ENCODE results near the gene NKIRAS1.
"Not testable (repeated sequence)": the region's sequence is repeated elsewhere in the genome, so short reads cannot be mapped to it uniquely, and the experiment has no call there.

NKIRAS1 gene

DNA sequence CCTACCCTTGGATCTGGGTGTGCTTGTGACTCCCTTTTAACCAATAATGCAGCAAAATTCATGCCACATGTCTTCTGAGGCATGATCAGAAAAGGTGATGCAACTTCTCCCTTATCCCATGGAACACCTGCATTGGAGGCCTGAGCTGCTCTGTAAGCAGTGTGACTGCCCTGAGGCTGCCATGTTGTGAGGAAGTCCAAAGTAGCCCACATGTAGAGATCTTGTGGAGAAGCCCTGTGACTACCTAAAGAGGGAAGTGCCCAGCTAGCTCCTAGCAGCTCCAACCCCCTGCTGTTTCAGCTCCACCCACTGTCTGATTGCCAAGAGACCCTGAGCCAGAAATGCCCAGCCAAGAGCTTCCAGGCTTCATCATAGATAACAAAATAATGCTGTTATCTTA lies 21.9 kb upstream of the NKIRAS1 start:
- DNase-seq, result no peak

DNA sequence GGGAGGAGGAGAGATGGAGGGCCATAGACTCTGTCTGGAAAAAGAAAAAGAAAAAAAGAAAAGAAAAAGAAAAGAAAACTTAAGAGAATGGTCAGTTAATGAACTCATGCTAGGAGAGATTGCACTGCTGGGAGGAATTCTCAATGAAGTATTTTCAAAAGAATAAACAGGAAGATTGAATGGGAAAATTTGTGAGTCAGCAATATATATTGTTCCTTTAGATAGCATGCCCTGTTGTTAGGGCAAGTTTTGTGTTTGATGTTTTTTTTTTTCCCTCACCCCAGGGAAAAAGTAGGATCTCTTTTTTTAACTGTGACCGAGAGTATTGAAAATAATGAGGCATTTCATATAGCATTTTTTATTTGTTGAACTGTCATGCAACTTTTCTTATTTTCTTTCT lies 20.5 kb upstream of the NKIRAS1 start:
- DNase-seq, result no peak

DNA sequence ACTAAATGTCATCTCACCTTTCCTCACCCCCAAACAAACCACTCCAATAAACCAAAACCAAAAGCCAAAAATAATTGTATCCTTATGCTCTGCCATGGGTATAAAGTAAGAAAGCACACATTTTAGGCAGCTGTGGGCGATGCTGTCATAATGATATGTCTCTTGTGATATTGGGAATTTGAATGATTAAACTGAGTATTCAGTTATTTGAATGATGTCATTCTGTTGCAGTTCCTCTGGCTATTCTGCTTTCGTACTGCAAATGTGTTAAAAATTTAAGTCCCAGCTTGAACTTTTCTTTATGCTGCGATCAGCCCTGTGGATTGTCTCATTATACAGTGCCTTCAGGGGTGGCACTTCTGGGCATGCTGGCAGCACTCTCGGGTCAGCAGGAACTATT lies 17.5 kb upstream of the NKIRAS1 start:
- DNase-seq, result no peak

DNA sequence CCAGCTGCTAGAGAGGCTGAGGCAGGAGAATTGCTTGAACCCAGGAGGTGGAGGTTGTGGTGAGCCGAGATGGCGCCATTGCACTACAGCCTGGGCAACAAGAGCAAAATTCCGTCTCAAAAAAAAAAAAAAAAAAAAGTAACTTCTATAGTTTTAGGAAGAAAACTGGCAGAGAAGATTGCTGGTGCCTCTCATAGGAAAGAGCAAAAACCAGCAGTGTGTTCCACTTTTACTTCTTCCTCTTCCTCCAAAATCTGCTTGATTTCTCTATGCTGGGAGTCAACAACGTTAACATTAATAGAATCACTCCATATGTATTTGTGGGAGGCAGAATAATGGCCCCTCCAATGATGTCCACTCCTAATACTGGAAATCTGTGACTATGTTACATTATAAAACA lies 15.8 kb upstream of the NKIRAS1 start:
- no peak for DNase-seq

DNA sequence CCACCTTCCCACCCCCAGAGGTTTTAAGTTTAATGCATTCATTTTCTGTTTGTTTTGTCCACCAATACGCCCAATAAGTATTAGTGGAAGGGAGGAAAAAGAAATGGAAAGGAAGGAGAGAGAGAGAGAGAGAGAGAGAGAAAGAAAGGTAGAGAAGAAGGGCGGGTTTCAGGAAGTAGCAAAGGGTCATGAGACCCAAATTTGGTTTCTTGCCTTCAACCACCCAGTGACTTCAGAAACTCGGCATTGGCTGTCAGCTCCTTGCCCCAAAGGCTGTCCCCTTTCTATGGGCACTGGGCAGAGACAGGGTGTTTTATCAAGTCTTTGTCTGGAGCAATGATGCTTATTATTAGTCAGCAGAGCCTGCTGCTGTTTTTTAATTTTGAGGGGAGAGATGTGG lies 14.8 kb upstream of the NKIRAS1 start:
- no peak for DNase-seq

DNA sequence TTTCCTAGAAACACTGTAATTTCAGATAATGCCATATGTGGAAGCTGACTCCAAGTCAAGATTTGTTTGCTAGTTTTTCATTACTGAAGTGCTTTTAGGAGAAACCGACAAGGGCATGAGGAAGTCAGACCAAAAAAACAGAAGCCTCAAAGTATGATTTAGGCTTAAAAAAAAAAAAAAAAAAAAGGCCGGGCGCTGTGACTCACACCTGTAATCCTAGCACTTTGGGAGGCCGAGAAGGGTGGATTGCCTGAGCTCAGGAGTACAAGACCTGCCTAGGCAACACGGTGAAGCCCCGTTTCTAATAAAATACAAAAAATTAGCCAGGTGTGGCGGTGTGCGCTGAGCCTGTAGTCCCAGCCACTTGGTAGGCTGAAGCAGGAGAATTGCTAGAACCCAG lies 11.7 kb upstream of the NKIRAS1 start:
- no peak for DNase-seq

DNA sequence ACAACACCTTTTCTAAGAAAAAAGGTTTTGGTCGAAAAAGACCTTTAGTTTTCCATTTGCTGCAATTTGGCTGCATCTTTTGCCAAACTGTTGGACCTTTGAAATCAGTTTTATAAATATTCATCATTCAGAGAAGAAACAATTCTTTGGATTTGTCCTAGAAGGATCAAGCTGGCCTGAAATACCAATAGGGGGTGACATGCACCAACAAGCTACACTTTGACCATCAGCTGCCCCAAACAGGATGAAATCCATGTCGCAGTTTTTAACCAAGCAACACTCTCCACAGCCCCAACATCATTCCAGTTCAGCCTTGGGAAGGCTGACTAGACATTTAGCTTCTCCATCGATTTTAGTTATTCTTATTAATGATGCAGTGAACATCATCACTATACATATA lies 9.9 kb upstream of the NKIRAS1 start:
- DNase-seq, result no peak

DNA sequence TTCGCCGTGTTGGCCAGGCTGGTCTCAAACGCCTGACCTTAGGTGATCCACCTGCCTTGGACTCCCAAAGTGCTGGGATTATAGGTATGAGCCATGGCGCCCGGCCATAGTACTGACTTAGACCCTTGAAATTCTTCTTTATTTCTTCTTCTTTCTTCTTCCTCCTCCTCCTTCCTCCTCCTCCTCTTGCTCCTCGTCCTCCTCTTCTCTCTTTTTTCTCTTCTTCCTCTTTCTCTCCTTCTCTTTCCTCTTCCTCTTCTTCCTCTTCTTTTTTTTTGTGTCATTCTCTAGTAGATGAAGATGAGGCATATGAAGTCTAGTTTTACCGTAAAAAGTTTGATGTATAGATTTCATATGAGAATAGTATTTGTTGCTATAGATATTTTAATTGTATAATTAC lies 9.5 kb upstream of the NKIRAS1 start:
- DNase-seq, result no peak

DNA sequence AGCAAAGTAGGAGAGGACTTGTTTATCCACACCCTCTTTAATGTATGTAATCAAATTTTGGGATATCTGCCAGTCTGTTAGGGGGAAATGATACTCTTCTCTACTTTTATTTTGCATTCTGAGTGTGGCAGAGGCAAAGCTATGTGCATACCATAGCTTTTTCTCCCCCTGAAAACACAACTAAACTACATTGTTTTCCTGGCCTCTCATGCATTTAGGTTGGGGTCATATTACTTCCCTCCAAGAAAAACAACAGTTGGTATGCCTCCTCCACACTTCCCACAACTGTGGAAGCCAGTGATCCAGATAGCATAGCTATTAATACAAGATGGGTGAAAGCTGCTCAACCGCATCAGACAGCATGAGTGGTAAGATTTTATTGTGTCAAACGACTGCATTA lies 7.0 kb upstream of the NKIRAS1 start:
- no peak for DNase-seq

DNA sequence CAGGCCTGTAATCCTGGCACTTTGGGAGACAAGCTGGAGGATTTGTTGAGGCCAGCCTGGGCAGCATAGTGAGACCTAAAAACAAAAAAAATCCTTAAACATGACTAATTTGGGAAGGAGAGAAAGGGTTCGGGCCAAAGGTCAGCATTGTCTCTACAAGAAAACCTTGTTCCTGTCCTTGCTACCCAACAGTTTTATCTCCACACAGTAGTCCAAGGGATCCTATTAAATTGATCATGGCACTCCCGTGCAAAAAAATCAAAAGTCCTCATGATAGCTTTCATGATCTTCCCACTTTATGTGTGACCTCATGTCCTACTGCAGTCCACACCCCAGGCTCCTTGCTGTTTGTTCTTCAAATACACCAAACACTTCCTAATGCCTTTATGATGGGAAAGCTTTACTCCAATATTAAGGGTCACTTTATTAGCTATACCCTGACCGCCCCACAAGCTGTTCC lies 4.3 kb upstream of the NKIRAS1 start:
- no peak for DNase-seq

DNA sequence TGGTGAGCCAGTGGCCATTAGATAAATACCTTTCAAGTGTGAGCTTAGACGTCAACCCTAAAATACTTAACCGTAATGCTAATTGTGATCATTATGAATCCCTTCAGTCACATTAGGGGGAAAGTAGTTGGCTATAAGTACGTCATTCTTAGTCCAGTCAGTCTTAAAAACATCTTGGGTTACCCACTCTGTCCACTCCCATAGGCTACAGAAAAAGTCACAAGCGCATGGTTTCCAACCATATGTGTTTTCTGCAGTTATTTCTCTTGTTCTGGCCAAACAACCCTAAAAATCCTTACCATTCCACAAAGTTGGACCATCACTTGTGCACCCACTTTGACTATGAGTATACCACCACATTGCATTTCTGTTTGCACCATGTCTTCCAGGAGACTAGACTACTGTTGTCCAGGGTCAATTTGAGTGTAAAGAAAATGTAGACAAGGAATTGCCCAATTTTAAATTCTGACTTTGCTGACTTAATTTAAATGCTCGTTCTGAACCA lies 3.4 kb upstream of the NKIRAS1 start:
- no peak for DNase-seq

DNA sequence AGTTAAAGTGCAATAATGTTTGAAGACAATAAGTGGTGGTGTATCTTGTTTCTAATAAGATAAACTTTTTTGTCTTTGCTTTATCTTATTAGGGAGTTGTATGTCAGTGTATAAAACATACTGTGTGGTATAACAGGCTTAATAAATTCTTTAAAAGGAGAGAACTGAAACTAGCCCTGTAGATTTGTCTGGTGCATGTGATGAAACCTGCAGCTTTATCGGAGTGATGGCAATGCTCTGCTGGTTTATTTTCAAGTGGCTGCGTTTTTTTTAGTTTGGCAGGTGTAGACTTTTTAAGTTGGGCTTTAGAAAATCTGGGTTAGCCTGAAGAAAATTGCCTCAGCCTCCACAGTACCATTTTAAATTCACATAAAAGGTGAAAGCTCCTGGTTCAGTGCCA lies 2.8 kb upstream of the NKIRAS1 start:
- DNase-seq, result no peak

DNA sequence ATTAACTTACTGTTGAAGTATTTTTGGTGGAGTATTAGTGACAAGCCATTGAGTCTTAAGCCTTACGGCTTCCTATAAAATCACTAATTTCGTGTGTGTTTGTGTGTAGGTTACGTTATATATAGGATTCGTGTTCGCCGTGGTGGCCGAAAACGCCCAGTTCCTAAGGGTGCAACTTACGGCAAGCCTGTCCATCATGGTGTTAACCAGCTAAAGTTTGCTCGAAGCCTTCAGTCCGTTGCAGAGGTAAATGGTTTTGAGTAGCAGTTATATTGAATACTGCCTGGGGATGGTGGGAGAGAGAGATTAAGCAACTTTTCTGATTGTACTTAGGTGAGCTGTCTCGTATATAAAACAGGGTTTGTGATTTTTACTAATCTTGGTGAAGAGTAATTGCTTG lies 1.5 kb upstream of the NKIRAS1 start:
- not testable (repeated sequence) for DNase-seq

DNA sequence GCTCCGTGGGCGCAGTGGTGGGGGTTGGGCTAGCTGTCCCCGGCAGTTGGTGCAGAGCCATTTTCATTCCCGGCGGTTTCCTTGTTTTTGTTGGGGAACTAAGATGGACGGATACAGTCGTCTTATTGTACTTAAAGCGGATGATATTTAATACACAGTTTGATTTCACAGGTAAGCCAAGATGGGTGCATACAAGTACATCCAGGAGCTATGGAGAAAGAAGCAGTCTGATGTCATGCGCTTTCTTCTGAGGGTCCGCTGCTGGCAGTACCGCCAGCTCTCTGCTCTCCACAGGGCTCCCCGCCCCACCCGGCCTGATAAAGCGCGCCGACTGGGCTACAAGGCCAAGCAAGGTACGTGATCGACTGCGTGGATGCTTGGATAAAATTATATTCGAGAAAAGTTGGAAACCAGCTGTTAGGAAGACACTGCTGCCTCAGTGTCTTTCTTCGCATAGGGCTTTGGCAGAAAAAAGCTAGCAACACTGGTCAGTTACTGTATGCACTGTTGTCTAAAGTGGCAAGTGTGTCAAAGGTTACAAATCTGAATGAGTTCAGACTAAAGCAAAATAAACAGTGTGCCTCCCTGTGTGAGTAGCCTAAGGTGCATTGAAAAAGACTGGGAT lies 1.0 kb upstream of the NKIRAS1 start:
- DNase-seq, result not testable (repeated sequence)

DNA sequence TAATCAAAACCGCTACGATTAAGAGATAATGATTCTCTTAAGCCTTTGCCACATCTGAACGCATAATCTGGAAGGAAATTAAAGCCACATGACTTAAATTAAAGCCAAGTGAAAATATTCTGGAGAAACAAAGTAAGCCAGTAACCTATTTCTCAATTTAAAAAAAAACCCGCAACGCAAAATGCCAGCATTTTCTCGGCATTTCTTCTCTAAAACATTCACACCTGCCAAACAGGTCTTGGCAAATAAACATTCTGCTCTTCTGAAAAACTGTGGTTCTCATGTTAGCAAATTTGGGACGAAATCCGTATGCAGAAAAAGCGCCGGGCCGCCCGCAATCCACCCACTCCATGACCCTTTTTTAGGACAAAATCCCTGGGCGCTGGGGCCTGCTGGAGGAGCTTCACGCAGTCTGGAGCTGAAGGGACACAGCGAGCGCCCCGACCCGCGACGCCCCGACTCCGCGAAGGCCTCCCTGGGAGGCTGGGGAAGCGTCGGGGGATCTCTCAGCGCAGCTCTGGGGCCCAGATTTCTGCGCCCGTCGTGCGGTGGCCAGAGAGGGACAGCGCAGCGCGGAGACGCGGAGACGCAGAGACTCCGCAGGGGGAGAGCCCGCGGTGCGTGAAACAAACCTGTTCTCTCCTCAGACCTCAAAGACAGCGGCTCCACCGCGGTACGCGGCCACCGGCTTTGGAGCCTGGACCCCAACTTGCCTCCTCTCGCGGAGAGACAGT lies 471 bp downstream of the NKIRAS1 start:
- no peak for DNase-seq

DNA sequence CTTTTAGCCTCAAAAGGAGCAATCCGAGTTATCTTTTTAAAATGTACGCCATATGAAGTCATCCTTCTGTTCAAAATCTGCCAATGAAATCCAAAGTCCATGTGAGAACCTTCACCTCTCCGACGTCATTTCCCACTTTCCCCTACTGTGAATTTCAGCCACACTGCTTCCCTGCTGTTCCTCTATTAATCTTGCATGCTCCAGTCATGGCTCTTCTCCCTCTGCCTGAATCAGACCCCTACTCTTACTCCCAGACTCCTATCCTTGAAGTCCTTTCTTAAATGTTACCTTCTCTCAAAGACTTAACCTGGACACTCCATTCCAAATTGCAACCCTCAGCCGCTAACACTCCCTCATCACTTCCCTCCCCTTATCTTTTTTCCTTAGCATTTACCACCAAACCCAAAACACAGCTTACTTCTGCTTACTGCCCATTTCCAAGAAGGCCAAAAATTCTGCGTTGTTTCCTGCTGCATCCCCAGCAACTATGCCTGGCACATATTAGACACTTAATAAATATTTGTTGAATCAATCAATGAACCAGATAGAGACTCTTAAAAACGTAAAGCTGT lies 1.2 kb downstream of the NKIRAS1 start:
- no peak for DNase-seq

DNA sequence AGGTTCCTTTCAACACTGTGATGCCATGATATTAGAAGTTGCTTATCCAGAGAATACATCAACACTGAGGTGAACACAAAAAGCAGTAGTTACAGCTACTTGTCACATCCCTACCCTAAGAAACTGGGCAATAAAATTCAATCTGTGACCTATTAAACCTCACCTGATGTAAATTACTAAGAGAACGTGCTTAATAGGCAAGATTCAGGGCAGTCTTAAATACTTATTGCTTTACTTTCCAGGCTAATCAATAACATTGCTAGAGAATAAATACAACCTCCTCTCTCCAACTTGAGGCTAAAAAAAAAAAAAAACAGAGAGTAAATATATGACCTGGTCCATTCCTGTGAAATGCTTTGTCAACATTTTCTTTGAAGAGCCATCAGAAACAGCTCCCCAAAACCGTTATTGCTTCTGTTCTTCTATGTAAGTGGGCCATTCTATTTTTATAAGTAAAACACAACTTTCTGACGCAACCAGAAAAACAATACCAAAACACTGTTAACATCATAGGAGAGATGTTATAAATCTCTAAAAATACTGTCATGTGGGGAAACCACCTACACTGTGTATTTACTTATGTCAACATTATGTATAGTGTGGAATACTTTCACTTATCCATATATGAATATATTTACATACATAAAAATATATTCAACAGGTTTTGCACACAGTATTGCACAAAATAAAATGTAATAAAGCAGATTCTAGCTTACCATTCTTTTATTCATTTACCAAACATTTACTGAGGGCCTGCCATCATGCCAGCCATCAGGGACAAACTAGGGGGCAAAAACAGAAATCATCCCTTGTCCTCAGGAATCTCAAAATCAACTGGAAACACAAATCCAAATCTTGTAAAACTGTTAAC lies 2.7 kb downstream of the NKIRAS1 start:
- DNase-seq, result no peak

DNA sequence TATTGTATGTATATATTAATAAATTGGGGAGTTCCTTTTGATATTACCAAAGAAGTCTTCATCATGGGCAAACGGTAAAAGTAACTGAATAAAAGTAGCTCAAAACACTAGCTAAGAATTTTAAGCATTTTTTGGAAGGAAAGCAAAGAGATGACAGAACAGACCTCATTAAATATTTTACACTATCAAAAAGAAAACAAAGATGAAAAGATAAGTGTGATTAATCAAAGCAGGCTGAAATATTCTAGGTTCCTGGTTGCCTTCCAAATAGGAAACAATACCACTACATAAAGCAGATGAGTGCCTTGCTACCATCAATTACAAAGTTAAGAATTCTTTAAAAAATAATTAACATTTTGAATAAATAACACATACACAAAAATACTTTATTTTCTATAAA lies 3.6 kb downstream of the NKIRAS1 start:
- DNase-seq, result no peak

DNA sequence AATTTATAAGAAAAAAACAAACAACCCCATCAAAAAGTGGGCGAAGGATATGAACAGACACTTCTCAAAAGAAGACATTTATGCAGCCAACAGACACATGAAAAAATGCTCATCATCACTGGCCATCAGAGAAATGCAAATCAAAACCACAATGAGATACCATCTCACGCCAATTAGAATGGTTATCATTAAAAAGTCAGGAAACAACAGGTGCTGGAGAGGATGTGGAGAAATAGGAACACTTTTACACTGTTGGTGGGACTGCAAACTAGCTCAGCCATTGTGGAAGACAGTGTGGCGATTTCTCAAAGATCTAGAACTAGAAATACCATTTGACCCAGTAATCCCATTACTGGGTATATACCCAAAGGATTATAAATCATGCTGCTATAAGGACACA lies 4.5 kb downstream of the NKIRAS1 start:
- DNase-seq, result not testable (repeated sequence)

DNA sequence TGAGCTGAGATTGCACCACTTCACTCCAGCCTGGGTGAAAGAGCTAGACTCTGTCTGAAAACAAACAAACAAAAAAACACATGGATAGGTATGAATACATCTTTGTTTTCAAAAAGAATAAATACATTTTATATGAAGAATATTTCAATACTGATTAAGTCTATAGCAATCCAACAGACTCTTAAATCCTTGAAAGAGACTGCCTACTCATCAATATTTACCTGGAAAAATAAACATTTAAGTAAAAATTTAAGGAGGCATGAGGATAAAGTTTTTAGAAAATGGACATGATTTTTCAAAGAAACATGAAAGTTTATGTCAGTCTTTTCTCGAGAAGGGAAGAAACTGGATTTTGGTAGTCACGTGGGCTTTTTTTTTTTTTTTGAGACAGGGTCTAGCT lies 5.4 kb downstream of the NKIRAS1 start:
- DNase-seq, result no peak

DNA sequence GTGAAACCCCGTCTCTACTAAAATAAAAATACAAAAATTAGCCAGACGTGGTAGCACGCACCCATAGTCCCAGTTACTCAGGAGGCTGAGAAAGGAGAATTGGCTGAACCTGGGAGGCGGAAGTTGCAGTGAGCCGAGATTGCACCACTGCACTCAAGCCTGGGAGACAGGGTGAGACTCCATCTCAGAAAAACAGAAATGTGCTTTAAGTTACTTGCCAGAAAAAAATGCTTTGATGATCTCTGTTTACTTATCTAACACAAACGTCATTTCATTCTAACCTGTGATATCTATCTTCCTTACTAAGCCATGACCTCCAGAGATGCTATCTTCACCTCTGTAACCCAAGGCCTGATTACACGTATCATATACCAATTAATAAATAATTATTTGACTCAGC lies 7.4 kb downstream of the NKIRAS1 start:
- no peak for DNase-seq

DNA sequence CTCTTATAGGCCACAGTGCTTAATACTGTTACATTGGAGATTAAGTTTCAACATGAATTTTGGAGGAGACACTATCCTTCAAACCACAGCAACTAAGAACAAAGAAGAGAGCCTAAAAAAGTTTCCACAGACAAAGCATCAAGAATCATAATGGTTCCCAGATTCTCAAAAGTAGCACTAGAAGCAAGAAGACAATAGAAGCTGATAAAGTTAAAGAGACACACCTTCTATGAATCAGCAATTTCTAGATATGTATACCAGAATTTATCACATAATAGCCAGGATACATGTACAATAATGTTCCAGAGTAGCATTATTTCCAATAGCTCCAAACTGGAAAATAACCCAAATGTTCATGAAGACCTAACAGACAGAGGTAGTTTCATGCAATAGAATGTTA lies 12.2 kb downstream of the NKIRAS1 start:
- no peak for DNase-seq

DNA sequence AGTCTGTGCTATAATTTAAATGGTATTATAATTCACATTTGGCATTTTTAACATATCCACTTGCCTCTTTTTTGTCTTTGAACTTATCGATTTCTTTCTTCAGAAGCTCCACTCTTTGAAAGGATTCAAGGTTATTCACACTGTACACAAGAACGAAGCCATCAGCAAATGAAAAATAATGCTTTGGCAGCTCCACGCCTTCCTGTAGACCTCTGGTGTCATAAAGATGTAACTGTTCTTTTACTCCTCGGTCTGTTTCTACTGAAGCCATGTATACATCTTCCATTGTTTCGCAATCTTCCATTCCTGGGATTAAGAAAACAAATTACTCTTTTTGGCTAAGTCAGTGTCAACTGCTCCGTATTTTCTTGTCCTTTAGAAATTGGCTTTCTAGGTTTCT lies 16.0 kb downstream of the NKIRAS1 start:
- no peak for DNase-seq
